Lower leg skin (tissue), 4 donors: ENCODE measurements around the gene CDH10. TPM values are rescaled to one million over a fixed set of nuclear protein-coding genes. Genes with fewer than 3 reads are reported as not detected.

Experiments
- DNase-seq, 2 donors: peaks; one replicate each; pipeline ENCODE4 v3.0.0-alpha.2; 2019; ENCODE audit warnings: low spot score in 2 of 2
- H3K4me3 ChIP-seq: fragments of 200-600 bp; sonication (generic); 2 replicates; pipeline ENCODE4 v1.5.1; 2017; ENCODE audit warnings: mild to moderate bottlenecking, low read depth; ENCODE audit not compliant: poor library complexity, severe bottlenecking
- CTCF ChIP-seq, 3 donors: fragments of 450-650 bp; IDR thresholded peaks; one replicate each; pipeline ENCODE4 v1.5.1; 2016; ENCODE audit warnings: antibody characterized with exemption in 3 of 3, mild to moderate bottlenecking in 3 of 3, moderate library complexity in 2 of 3
- POLR2A ChIP-seq, 2 donors: fragments of 450-650 bp; IDR thresholded peaks; one replicate each; pipeline ENCODE4 v1.6.1; 2016 to 2017; ENCODE audit warnings: antibody characterized with exemption in 2 of 2, mild to moderate bottlenecking in 1 of 2, moderate library complexity in 1 of 2
- WGBS, 2 donors: methylation state at CpG; one replicate each; pipeline ENCODE4 v1.1.5; 2018; 5-methylcytosine and 5-hydroxymethylcytosine counted together
- intact Hi-C: fragments of 100-400 bp; cut with DNase I; formaldehyde crosslinking; loops from one replicate; pipeline ENCODE4 v1.15.0; 2023; ENCODE audit warnings: low total_unique reads
- total RNA-seq, 4 donors: library from RNA; depleted of rRNA; stranded (reverse); fragments of >200 nt; gene quantifications; one replicate each; pipeline ENCODE4 v1.1.0, GENCODE V29; 2016

Gene CDH10
- total RNA-seq, 4 donors from 2014 or later = 0.04 TPM; not detected in 3

DNA sequence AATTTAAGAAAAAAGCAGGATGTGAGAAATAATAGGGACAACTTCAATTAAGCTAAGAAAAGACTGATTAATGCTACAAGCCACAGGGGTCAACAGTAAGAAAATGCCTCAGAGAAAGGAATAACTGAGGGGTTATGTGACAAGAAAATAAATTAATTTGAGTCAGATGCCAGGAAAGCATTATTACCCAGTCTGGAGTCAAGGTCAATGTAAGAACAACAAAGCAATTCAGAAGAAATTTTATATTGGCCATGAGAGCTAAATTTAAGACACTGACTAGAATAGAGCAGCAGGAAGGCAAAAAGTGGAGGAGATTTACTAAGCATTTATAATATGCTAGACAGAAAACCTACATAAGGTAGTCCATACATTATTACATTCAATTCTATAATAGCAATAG is 73.5 kb downstream of the CDH10 start:
- intact Hi-C loops = no loop called here
- no peak overlapping the region for H3K4me3 ChIP-seq
- DNase-seq = no peak
- no peak for TF ChIP-seq CTCF (IDR thresholded peaks at IDR 0.05)
- no peak for TF ChIP-seq POLR2A (IDR thresholded peaks at IDR 0.05)

GRCh38 chr5:24566933-24567332 is 77.8 kb downstream of the CDH10 start:
- intact Hi-C loops = no loop called here
- DNase-seq = no peak
- H3K4me3 ChIP-seq = no peak overlapping the region
- no peak for TF ChIP-seq CTCF (IDR thresholded peaks at IDR 0.05)
- no peak for TF ChIP-seq POLR2A (IDR thresholded peaks at IDR 0.05)

DNA sequence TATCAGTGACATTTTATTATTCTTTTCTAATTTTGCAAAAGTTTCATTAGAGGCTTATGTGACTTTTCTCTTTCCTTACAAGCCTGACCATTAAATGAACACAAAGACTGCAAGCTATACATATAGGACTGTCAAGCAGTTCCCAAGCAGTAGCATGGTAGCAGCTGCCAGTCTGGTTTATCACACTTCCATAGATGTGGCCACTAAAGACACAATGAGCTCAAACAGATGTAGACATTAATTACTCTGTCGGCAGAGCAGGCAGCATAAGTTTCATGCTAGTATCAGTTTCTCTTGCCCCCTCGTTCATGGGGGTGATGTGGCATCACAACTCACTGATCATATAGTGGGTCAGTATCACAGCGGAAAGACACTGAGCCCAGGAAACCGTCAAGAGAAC is 89.5 kb downstream of the CDH10 start:
- TF ChIP-seq POLR2A (IDR thresholded peaks at IDR 0.05) (no peak), CTCF (IDR thresholded peaks at IDR 0.05) (no peak)
- no peak for DNase-seq
- no peak overlapping the region for H3K4me3 ChIP-seq
- intact Hi-C loops = no loop called here
- WGBS, 2 donors = 79 to 81% methylated on average over 4 of the region's 4 CpGs

DNA sequence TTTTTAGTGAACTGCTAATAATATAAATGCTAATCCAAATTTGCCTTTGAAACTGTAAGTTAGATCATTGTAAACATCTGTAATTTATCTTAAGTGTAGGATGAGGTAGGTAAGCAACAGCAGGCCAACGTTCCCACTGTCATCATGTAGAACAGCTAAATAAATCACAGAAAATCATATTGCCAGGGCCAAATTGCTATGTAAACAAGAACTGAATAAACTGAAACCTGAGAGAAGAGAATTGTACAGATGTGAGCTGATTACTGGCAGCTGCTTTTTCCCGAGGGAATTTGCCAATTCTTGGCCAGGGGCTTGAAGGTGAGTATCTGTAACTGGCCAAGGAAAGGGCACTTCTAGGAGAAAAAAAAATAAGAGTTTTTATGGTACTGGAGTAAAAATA is 97.6 kb downstream of the CDH10 start:
- H3K4me3 ChIP-seq = no peak overlapping the region
- no peak for TF ChIP-seq CTCF (IDR thresholded peaks at IDR 0.05)
- no peak for TF ChIP-seq POLR2A (IDR thresholded peaks at IDR 0.05)
- WGBS, 2 donors = 14 to 15% methylated on average over 2 of the region's 2 CpGs
- intact Hi-C loops = no loop called here
- no peak for DNase-seq

- 12 to 18% methylated on average over 1 of the region's 1 CpG for WGBS, 2 donors
- H3K4me3 ChIP-seq = no peak overlapping the region
- no peak for DNase-seq
- intact Hi-C loops = no loop called here
- TF ChIP-seq POLR2A (IDR thresholded peaks at IDR 0.05) (no peak), CTCF (IDR thresholded peaks at IDR 0.05) (no peak)
These were observed 105.2 kb downstream of the CDH10 start for GRCh38 chr5:24539613-24540012.

GRCh38 chr5:24538346-24538745 is 106.4 kb downstream of the CDH10 start:
- intact Hi-C loops = no loop called here
- TF ChIP-seq POLR2A (IDR thresholded peaks at IDR 0.05) = no peak
- no peak for TF ChIP-seq CTCF (IDR thresholded peaks at IDR 0.05)
- no peak for DNase-seq
- H3K4me3 ChIP-seq = no peak overlapping the region
- WGBS, 2 donors = 84 to 96% methylated on average over 1 of the region's 1 CpG
